Activated naive CD8-positive, alpha-beta T cell treated with anti-CD3 and anti-CD28 coated beads, Interleukin-2, amount 10 ng/mL, durations not matched to agents 7 days and 5 days (primary cell): ENCODE results near the gene PDGFRA. TPM values are rescaled to one million over a fixed set of nuclear protein-coding genes. Genes with fewer than 3 reads are reported as not detected.
"Not testable (repeated sequence)": the region's sequence is repeated elsewhere in the genome, so short reads cannot be mapped to it uniquely, and the experiment has no call there.

Experiments used
- ATAC-seq: fragments of 150-1000 bp; cut with Tn5 transposase; one replicate; pipeline ENCODE4 v1.10.0; 2021; ENCODE audit warnings: low read depth, moderate library complexity
- POLR2A ChIA-PET: fragments of 350-600 bp; sonication (Branson Sonifier 250); formaldehyde crosslinking; loops from one replicate; lab custom pipeline; 2021; ENCODE audit warnings: antibody characterized with exemption; lab: Charles Lee
- DNase-seq: peaks from one replicate; pipeline ENCODE4 v3.0.0; 2021
- H3K27ac Mint-ChIP-seq: one replicate; pipeline ENCODE4 v1.8.0; 2022; ENCODE audit warnings: mild to moderate bottlenecking, mixed read lengths
- H3K27me3 Mint-ChIP-seq: one replicate; pipeline ENCODE4 v1.8.0; 2022; ENCODE audit warnings: mild to moderate bottlenecking, moderate library complexity, mixed read lengths
- H3K36me3 Mint-ChIP-seq: one replicate; pipeline ENCODE4 v1.8.0; 2021; ENCODE audit warnings: mild to moderate bottlenecking, mixed read lengths
- H3K4me1 Mint-ChIP-seq: one replicate; pipeline ENCODE4 v1.8.0; 2021; ENCODE audit warnings: mixed read lengths
- H3K4me3 Mint-ChIP-seq: one replicate; pipeline ENCODE4 v1.8.0; 2022; ENCODE audit warnings: mild to moderate bottlenecking, moderate library complexity, mixed read lengths
- H3K9me3 Mint-ChIP-seq: one replicate; pipeline ENCODE4 v1.8.0; 2021; ENCODE audit warnings: mixed read lengths
- total RNA-seq, 2 experiments: library from RNA; stranded (reverse); gene quantifications; one replicate each; pipeline ENCODE4 v1.2.3, GENCODE V29; 2021

PDGFRA gene
- total RNA-seq, 2 experiments from 2014 or later = not detected

- H3K9me3 Mint-ChIP-seq, H3K27me3 Mint-ChIP-seq, H3K4me3 Mint-ChIP-seq, ATAC-seq, POLR2A ChIA-PET, H3K4me1 Mint-ChIP-seq, H3K27ac Mint-ChIP-seq, DNase-seq, H3K36me3 Mint-ChIP-seq: not testable (repeated sequence)
Measured at GRCh38 chr4:54334769-54335168, 105.7 kb downstream of the PDGFRA start.

- POLR2A ChIA-PET = no interaction called here
- no peak overlapping the region for H3K27ac Mint-ChIP-seq
- no peaks in the 10 kb centered on the region for H3K36me3 Mint-ChIP-seq
- ATAC-seq = no peak
- no peak overlapping the region for H3K4me3 Mint-ChIP-seq
- no peak for DNase-seq
- peaks cover 6% of the 10 kb centered on the region for H3K27me3 Mint-ChIP-seq
- no peaks in the 10 kb centered on the region for H3K9me3 Mint-ChIP-seq
- no peaks in the 10 kb centered on the region for H3K4me1 Mint-ChIP-seq
Measured at GRCh38 chr4:54337009-54337408, 107.9 kb downstream of the PDGFRA start.

GRCh38 chr4:54342067-54342466, 113.0 kb downstream of the PDGFRA start:
- ATAC-seq, H3K36me3 Mint-ChIP-seq, H3K9me3 Mint-ChIP-seq, POLR2A ChIA-PET, H3K27me3 Mint-ChIP-seq, H3K4me1 Mint-ChIP-seq, H3K27ac Mint-ChIP-seq, DNase-seq, H3K4me3 Mint-ChIP-seq: not testable (repeated sequence)

Other genes starting within 250 kb of the PDGFRA start
- gene CHIC2, start 164.7 kb upstream of the PDGFRA start, total RNA-seq = 10 to 100 TPM; 28.5 to 29.3 TPM
- not detected for gene GSX2, start 129.1 kb upstream of the PDGFRA start, total RNA-seq